NCI-H748 treated with DMSO at 0.1 percent for 48 hours (cell line): ENCODE measurements around the gene ZNF862.
"Not testable (repeated sequence)": the region's sequence is repeated elsewhere in the genome, so short reads cannot be mapped to it uniquely, and the experiment has no call there.

Experiments
- DNase-seq: peaks from one replicate; lab custom pipeline; 2025; lab: John Stamatoyannopoulos, UW

The ZNF862 gene

GRCh38 chr7:149880638-149881311 lies 42.6 kb downstream of the ZNF862 start:
- DNase-seq, result no peak

- DNase-seq, result no peak
These were observed 43.4 kb downstream of the ZNF862 start for GRCh38 chr7:149881328-149882247.

GRCh38 chr7:149882248-149883047 lies 44.3 kb downstream of the ZNF862 start:
- DNase-seq, result no peak

- no peak for DNase-seq
These were observed 44.9 kb downstream of the ZNF862 start for GRCh38 chr7:149883048-149883438.

GRCh38 chr7:149883452-149883861 lies 45.3 kb downstream of the ZNF862 start:
- DNase-seq, result peak; percentile 27

- DNase-seq, result no peak
These were observed 45.8 kb downstream of the ZNF862 start for GRCh38 chr7:149884016-149884415.

- DNase-seq, result no peak
These were observed 46.4 kb downstream of the ZNF862 start for GRCh38 chr7:149884541-149884940.

GRCh38 chr7:149885191-149886017 lies 47.2 kb downstream of the ZNF862 start:
- DNase-seq, result no peak

- DNase-seq, result no peak
These were observed 47.8 kb downstream of the ZNF862 start for GRCh38 chr7:149886018-149886415.

GRCh38 chr7:149887311-149887710 lies 49.1 kb downstream of the ZNF862 start:
- DNase-seq, result no peak

- DNase-seq, result not testable (repeated sequence)
These were observed 52.5 kb downstream of the ZNF862 start for GRCh38 chr7:149890715-149891114.

- not testable (repeated sequence) for DNase-seq
These were observed 56.8 kb downstream of the ZNF862 start for GRCh38 chr7:149894957-149895356.

GRCh38 chr7:149907776-149908376 lies 69.7 kb downstream of the ZNF862 start:
- DNase-seq, result not testable (repeated sequence)

GRCh38 chr7:149910219-149910618 lies 72.0 kb downstream of the ZNF862 start:
- DNase-seq, result not testable (repeated sequence)

GRCh38 chr7:149912126-149912525 lies 74.0 kb downstream of the ZNF862 start:
- not testable (repeated sequence) for DNase-seq
